GM18508 (cell line): ENCODE results near the gene PTBP3.

Experiments used
- ATAC-seq: cut with Tn5 transposase; IDR thresholded peaks from one replicate; pipeline ENCODE4 v1.9.1; 2021; ENCODE audit warnings: moderate number of reproducible peaks; ENCODE audit not compliant: insufficient read depth, unreplicated experiment

PTBP3 gene

GRCh38 chr9:112174965-112175795, 158.2 kb downstream of the PTBP3 start, which contains the start of gene SUSD1:
Gene SUSD1, minus strand, starts transcription at chr9:112175297. Its CDS starts 62 bp downstream, at chr9:112175235.
- no peak for ATAC-seq

GRCh38 chr9:112174222-112174964, 159.0 kb downstream of the PTBP3 start:
- peak; percentile 45 for ATAC-seq

- ATAC-seq, result no peak
These were observed 159.8 kb downstream of the PTBP3 start for GRCh38 chr9:112173489-112174221.

GRCh38 chr9:112170968-112171367, 162.5 kb downstream of the PTBP3 start:
- ATAC-seq, result no peak

GRCh38 chr9:112170235-112170634, 163.2 kb downstream of the PTBP3 start:
- no peak for ATAC-seq

GRCh38 chr9:112169368-112169767, 164.1 kb downstream of the PTBP3 start:
- ATAC-seq, result no peak

- no peak for ATAC-seq
These were observed 165.2 kb downstream of the PTBP3 start for GRCh38 chr9:112168197-112168596.
